Amniotic epithelial cell (primary cell): ENCODE measurements around the gene PRC1.

Source experiments
- DNase-seq: peaks from one replicate; pipeline ENCODE4 v3.0.0-alpha.2; 2010; ENCODE audit warnings: low read depth

The PRC1 gene

GRCh38 chr15:90955624-90956273 is 38.6 kb downstream of the PRC1 start:
- no peak for DNase-seq

GRCh38 chr15:90954712-90955623 is 39.4 kb downstream of the PRC1 start, which contains the start of gene RCCD1:
Gene RCCD1, plus strand, starts transcription at chr15:90954884. Its CDS starts 1,851 bp downstream, at chr15:90956735.
- peak; percentile 92 for DNase-seq

- DNase-seq, result no peak
Measured at GRCh38 chr15:90953947-90954711, 40.2 kb downstream of the PRC1 start.

- no peak for DNase-seq
Measured at GRCh38 chr15:90952901-90953677, 41.2 kb downstream of the PRC1 start.

- no peak for DNase-seq
Measured at GRCh38 chr15:90950676-90951075, 43.7 kb downstream of the PRC1 start.

- no peak for DNase-seq
Measured at GRCh38 chr15:90949979-90950675, 44.2 kb downstream of the PRC1 start.

- no peak for DNase-seq
Measured at GRCh38 chr15:90948506-90948905, 45.8 kb downstream of the PRC1 start.

- no peak for DNase-seq
Measured at GRCh38 chr15:90947577-90948357, 46.6 kb downstream of the PRC1 start.

GRCh38 chr15:90946941-90947576 is 47.3 kb downstream of the PRC1 start:
- DNase-seq, result no peak

- no peak for DNase-seq
Measured at GRCh38 chr15:90946538-90946937, 47.8 kb downstream of the PRC1 start.

- no peak for DNase-seq
Measured at GRCh38 chr15:90945091-90945490, 49.2 kb downstream of the PRC1 start.

GRCh38 chr15:90942354-90943120 is 51.8 kb downstream of the PRC1 start:
- no peak for DNase-seq

GRCh38 chr15:90941038-90941437 is 53.3 kb downstream of the PRC1 start:
- no peak for DNase-seq

GRCh38 chr15:90939756-90940155 is 54.6 kb downstream of the PRC1 start:
- no peak for DNase-seq

- DNase-seq, result no peak
Measured at GRCh38 chr15:90938261-90938660, 56.1 kb downstream of the PRC1 start.

GRCh38 chr15:90936823-90937222 is 57.5 kb downstream of the PRC1 start:
- DNase-seq, result no peak

- DNase-seq, result peak; percentile 73
Measured at GRCh38 chr15:90934949-90935751, 59.2 kb downstream of the PRC1 start, which contains the start of gene UNC45A. Gene UNC45A, plus strand, starts transcription at chr15:90935285. Its CDS starts 40 bp downstream, at chr15:90935325.
